Fibroblast of skin of right biceps (primary cell): ENCODE measurements around the gene HMG20B.

Source experiments
- DNase-seq: peaks from one replicate; pipeline ENCODE4 v3.0.0-alpha.2; 2013

Gene HMG20B

DNA sequence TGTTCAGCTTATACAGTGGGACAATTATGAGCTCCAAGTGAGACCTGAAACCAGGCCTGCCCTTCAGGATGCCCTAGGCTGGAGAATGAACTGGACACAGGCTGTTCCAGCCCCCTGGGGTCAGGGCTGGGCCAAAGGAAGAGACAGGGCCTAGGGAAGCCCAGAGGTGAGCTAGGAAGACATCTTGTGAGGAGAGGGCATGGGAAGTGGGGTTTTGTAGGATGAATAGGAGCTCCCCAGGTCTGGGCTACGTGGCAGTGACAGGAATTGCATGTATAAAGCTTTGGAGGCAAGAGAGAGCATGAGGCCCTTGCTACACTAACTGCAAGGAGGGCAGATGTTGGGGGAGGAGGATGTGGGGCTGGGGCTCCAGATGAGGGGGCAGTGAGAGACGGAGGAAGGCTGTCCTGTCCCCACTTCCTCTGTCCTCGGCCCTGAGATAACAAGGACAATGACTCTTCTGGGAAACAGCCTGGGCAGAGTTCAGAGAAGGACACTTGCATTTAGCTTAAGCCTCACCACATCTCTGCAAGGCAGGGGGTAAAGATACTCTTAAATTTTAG is 35.4 kb downstream of the HMG20B start:
- DNase-seq: no peak

DNA sequence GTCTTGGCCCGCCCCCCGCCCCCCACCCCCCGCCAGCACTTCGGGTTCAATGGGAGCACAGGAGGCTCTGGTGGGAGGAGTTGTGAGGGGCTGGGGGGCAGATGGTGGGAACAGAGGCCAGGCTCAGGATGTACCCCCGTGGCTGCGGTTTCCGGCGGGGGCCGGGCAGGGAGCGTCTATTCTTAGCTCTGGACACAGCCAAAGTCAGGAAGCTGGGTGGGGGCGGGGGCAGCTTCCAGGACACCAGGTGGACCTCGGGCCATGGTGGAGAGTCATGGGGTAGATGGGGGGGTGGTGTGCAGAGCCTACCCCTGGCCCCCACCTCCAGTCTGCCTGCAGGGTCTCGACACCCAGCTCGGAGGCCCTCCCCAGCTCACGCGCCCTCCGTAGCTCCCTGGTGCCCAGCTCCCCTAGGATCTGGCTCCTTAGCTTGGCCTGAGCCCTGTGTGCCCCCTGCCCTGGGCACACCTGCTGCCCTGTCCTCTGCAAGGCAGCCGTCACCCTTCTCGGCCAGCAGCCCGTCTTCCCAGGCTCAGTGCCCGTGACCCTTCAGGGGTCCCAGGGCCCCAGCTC is 36.1 kb downstream of the HMG20B start:
- DNase-seq: no peak

DNA sequence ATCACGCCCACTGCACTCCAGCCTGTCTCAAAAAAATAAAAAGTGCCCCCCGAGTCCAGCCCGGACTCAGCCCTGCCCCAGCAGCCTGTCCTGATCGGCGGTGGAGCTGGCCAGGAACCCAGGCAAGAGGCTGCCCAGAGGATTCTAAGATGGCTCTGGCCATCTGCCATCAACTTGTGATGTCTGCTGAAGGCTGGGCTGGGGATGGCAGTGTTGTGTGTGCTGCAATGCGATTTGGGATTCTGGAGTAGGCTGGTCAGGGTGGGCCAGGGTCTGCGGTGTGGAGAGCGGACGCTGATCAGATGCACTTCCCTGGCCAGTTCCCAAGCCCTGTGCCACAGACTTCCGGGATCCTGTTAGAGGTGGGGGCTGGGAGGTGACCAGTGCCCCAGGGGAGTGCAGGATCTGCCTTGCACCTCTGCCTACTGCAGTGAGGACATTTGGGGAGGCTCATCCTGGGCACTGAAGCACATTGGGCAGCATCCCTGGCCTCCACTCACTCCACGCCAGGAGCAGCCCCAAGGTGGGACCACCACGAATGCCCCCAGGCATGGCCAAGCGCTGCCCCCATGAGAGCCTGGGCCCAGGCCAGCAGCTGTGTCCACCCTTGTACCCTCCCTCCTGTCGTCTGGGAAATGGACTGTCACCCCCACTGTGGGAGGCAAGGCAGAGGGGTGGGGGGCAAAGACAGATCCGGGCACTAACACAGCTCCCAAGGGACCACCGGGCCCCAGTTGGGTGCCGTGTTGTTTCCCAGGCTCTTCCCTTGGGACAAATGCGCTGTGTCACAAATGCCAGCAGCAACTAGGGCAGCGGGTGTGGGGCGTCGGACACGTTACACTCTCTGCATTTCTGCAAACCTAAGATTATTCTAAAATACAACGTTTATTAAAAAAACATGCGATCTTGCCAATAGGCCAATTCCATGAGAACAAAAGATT is 37.3 kb downstream of the HMG20B start:
- no peak for DNase-seq

DNA sequence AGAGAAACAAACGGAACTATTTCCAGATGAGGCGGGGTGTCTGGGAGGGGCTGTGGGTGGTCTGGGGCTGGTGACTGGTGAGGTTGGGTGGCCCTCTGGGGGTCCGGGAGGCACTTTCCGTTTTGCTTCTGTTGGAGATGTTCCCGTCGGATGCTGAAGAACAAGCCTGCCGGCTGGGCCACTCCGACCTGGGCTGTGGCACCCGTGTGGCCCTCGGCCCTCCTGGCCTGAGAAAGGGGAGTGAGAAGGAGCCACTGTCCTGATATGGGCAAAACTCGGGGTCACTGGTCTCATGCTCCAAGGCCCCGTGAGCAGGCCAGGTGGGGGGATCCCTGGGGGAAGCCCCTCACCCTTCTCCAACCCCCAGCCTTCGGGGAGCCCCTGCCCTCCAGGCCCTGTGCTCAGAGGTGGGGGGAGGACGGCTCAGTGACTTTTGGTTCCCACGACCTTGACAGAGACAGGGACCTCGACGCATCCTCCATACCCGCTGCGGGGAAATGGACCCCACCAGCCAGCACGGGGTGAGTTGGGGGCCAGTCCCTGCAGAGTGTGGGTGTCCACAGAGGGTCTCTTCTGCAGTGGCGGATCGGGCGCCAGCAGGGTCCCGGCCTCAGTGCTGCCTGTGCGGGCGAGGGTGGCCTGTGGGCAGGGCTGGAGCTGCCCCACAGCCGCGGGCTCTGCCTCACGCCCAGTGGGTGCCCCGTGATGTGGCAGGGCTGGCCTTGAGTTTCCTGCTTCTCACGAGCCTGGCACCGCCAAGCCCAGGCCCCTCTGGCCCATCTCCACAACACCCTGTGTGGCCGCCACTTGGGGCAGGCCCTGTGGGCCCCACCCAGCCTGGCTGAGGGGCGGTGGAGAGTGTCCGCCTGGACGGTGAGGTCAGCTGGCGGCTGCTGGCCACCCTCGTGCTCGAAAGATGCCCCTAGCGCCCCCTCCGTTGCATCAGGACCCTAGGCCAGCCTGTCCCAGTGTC is 38.3 kb downstream of the HMG20B start:
- no peak for DNase-seq

DNA sequence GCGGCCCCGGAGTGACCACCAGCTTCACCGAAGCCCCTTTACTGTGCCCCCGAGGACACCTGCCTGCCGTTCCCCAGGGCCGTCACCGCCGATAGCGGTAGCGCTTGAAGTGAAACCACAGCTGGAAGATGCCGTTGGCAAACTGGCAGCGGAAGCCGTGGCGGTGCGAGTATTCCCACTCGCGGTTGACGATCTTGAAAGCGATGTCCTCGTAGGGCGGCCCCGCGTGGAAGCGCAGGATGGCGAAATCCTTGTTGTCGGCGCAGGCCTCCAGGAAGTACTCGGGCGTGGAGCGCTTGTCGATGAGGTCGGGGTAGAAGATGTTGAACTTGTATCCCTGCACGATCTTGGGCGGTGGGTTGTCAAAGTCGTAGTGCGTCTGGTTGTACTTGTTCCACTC is 39.1 kb downstream of the HMG20B start:
- no peak for DNase-seq

DNA sequence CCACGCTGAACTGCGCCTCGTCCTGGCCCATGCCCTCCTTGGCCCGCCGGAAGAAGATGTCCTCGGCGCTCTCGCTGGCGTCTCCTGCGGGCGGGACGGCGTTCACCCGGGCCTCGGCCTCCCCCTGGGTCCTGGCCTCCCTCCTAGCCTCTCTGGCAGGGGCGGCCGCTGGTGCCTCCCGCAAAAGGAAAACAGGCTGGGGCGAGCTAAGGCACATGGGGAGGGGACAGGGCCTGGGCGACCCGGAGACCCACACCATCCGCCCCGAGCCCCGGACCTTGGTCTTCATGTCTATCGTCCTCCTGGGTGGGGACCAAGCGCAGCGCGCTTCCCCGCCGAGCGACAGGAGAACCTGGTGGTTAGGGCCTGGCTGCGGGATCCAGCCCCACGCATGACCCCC is 39.6 kb downstream of the HMG20B start:
- DNase-seq: no peak

DNA sequence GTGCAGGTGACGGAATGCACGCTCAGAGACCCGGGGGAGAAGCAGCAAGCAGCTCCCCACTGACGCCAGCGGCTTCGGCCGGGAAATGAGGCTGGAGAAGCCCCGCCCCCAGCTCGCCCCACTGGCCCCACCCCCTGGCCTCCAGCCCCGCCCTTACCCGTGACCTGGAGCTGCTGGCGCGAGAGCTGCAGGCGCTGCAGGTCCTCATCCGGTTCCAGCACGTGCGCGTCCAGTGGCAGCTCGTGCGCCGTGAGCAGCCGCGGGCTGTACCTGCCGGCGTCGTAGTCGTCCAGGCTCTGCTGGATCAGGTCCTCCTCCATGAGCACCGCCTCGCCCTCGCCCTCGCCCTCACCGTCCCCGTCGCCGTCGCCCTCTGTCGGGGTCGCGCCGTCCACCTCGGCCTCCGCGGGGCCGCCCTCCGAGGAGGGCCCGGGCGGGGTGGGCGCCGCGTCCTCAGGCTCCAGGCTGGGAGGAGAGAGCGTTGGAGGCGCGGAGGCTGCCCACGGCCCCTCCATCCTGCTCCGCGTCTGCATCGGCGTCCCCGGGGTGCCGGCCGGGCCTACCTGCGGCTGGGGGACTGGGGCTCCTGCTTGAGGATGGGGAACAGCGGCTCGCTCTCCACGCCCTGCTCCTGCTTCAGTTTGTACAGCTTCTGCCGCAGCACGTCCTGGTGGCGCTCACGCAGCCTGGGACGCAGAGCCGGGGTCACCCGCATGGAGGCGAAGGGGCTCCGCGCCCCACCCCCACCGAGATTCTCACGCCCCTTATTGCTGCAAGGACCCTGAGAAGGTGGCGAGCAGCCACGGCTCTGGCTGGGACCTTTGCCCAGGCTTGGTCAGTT is 40.4 kb downstream of the HMG20B start:
- DNase-seq: no peak

DNA sequence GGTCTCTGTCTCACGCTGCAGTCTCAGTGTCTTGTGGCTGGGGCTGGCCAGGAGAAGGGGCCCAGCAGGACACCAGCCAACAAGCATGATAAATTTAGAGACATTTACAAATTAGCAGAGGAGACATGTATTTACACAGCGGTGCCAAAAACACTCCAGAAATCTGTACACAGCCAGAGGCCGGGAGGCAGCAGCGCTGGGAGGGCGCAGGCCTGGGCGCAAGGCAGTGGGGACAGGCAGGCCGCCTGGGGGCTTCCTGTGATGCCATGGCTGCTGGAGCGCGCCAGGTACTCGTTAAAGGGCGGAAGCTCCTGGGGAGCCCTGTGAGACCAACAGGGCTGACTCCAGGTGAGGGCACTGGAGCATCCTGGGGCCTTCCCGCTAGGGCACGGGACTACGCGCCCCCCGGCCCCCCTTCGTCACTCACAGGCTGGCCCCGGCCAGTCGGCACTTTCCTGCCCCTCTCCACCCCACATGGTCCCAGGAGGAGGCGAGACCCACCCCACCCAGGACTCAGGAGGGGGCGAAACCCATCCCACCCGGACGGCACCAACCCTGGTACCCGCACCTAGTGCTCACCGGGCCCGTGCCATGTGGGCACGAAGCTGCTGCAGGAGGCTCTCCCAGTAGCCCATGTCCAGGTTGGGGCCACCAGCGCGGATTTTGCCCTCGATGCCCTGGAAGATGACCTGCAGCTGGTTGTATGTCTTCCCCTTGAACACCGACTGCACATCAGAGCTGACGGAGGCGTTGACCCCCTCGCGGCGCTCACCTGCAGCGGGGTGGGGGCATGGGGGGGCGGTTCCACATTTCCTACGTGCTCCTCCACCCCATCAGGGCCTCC is 41.3 kb downstream of the HMG20B start:
- DNase-seq: no peak

DNA sequence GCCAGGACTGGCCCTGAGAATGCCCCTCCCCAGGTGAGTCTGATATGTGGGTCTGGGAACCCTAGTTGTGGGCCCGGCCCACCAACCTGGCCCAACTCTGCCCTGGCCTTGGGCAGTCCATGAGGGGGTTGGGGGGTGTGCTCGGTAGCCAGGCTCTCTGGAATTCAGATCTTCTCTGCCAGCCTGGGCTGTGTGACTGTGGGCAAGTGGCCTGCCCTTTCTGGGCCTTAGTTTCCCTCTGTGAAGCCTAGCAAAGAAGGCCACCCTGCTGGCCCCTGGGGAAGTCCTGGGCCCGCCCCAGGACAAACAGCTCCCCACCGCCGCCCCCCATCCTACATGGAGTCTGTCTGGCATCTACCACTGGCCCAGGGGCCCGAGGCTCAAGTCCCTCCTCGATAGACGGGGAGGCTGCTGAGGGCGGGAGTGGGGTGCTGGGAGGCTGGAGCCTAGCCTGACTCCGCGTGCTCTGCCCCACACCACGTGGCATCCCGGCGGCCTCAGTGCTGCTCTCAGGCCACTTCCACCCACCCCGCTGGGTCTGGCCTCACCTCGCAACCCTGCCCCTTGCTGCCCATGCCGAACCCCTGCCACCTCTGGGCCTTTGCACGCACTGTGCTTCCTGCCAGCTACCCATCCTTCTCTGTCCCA is 42.2 kb downstream of the HMG20B start:
- no peak for DNase-seq

DNA sequence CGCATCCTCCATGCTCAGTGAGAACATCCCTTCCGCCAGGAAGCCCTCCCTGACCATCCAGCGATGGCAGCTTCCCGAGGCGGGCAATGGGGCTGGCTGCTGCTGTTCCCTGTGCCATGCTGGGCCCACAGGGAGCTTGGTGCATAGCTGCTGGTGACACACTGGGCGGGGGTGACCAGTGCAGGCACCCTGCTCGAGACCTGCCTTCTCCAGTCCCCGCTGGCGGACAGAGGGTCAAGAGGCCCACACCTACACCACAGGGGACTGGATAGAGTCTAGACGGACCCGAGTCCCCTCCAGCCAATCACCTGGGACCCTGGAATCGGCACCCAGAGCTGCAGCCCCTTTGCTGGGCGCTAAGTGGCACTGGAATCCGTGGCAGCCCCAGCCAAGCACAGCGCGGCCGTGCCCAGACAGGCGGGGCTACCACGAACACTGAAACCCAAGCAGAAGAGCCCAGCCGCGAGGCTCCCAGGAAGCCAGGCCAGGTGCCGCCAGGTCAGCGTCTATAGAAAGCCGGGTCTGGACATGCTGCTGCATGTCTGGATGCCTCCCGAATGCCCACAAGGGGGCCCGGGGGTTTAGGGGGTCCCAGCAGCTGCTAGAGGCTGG is 42.9 kb downstream of the HMG20B start:
- DNase-seq: no peak

DNA sequence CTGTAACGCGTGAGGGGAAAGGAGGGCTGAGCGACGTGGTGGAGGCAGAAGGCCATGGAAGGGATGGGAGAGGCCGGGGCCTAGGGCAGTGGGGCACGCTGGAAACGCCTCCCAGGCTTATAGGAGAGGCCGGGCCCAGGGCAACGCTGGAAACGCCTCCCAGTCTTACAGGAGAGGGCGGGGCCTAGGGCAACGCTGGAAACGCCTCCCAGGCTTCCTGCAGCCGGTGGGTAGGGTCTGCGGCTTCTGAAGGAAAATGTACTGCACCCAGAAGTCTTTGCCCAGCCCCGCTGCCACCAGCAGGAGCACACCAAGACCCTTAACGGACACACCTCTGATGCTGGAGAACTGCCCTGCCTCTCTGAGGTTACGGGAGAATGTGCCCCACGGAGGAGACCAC is 44.7 kb downstream of the HMG20B start:
- DNase-seq: no peak

DNA sequence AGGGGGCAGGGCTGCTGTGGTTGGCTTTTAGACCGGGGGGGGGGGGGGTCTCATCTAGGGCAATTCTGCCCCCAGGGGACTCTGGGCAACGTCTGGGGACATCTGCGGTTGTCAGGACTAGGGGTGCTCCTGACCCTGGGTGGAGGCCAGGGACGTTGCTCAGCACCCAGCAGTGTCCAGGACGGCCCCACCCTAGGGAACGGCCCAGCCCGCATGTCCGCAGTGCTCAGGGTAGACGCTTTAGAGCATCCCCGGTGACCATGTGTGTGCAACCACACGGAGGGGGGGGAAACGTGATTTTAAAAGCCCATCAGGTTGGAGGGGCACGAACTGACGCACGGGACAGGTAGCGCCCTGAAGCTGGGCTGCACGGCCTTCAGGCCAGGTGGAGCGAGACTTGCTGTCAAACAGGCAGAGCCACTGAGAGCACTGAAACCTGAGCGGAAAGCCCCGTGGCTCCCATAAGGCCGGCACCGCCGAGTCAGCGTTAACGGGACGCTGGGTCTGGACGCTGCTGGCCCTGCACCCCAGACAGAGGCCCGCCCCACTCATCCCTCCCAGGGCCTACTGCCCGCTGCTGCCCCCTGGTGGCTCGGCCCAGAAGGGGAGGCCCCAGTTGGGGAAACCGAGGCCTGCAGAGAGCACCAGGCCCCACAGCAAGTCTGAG is 45.5 kb downstream of the HMG20B start:
- peak; percentile 41 for DNase-seq

DNA sequence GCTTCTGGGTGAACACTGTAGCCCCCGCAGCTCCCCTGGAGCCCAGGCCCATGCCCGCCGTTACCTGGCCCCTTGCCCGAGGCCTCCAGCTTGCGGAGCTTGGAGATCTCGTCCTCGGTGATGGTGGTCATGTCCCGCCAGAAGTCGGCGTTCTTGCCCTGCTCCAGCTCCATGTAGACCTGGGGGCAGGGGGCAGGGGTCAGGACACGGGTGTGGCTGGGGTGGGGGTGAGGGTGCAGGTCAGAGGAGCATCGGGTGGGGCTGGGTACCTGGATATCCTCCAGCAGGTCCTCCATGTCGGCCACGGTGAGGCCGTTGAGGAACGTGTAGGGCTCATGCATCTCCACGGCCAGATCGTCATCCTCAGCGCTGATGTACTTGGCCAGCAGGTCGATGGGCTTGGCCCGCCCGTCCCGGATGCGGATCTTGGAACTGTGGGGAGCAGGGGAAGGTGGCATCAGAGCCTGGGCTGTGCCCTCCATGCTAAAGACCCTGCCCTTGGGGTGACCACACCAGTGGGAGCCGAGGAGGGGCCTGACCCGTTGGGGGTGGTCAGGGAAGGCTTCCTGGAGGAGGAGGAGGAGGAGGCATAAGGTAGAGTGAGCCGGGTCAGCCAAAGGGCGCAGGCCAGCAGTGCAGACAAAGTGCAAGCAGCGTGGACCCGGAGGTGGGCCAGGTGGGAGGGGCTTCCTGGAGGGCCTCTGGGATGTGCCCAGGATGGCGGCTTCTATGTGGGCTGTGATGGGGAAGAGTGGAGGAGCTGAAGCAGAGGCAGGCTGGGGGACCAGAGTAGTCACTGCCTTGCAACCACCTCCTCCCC is 46.3 kb downstream of the HMG20B start:
- no peak for DNase-seq

DNA sequence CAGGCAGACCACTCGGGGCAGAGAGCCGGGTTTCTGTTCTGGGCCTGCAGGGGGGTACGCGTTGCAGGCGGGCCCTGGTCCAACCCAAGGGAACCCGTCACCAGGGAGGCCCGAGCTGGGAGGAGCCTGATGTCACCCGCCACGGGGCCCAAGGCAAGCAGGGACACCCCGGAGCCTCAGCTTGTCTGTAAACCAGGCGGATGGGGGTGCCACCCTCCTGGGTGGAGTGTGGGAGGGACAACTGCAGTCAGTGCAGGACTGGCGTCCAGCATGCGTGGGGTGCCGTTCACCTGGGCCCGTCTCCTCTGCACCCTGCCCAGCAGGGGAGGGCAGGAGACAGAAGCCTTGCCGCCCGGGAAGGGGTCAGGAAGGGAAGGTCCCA is 46.9 kb downstream of the HMG20B start:
- DNase-seq: no peak

DNA sequence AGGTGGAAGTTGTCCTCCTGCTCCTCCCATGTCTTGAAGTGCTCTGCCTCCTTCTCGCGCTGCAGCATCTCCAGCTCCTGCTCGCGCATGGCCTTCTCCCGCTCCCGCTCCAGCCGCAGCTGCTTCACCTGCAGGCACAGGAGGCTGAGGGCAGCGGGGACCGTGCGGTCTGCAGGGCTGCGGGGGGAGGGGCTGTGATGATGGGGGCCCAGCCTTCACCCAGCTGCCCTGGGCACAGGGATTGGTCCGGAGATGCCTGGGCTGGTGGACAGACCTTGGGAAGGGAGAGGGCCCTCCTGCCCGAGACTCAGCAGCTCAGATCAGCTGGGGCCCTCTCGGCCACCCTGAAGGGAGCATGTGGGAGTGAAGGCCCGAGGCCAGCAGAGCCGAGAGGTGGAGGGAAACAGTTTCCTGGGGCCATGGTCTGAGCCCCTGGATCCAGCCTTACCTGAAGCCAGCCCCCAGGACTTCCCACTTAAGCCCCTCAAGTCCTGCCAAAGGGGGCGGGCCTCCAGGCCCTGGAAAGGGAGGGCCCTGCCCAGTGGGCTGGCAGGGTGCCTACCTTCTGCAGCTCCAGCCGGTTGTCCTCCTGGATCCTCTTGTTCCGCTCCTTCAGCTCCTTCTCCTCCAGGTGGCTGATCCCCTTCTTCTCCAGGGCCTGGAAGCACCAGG is 47.5 kb downstream of the HMG20B start:
- no peak for DNase-seq

DNA sequence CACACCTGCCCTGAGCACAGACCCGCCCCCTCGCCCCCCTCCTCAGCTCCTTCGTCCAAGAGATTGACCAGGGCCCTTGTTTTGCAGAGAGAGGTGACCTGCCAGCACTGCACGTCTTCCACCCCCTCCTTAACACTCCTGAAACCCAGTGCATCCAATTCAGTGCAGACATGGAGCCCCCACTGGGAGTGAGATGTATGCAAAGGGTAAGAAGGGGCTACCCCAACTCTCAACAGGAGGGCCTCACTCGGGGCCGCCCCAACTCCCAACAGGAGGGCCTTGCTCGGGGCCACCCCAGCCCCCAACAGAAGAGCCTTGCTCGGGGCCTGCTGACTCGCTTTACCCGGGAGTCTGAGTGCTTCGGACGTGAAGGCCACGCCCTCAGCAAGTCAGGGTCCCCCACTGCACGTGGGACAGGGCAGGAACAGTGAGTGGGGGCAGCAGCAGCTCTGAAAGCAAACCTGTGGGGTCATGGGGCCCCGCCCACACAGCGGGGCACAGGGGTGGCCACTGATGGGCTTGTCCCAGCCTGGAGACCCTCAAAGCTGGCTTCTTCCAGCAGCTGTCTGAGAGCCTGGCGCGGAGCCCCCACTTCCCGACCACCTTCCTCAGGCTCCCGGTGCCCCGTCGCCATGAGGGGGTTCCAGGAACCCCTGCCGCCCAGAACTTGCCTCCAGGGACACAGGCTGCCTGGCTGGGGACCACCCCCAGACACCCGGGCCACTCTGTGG is 48.2 kb downstream of the HMG20B start:
- no peak for DNase-seq

DNA sequence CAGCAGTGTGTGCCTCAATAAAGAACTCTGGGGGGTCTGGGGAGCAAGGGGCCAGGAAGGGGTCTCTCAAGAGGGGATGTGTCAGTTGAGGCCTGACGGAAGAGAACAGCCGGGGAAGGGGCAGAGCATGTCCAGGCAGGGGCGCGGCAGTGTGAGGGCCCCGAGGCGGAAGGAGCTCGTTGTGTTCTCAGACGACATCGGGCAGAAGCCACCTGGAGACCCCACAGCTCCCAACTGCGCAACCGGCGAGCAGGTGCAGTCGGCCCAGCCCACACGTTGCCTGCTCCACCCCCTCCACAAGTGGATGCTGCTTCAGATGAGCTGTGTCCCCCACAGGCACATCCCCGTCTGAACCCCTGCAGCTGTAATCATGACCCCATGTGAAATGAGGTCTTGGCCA is 48.9 kb downstream of the HMG20B start:
- DNase-seq: no peak
